Parathyroid adenoma (tissue), 2 donors: Measurements from ENCODE around the gene TMEM235.

Source experiments
- H2AFZ ChIP-seq: fragments of 300-600 bp; sonication (generic); one replicate; pipeline ENCODE4 v1.7.0; 2017; ENCODE audit warnings: antibody characterized with exemption, mild to moderate bottlenecking
- H3K27ac ChIP-seq: fragments of 300-600 bp; sonication (generic); one replicate; pipeline ENCODE4 v1.7.0; 2017
- H3K27me3 ChIP-seq: fragments of 300-600 bp; sonication (generic); one replicate; pipeline ENCODE4 v1.7.0; 2017; ENCODE audit warnings: low read length; ENCODE audit not compliant: control insufficient read depth, insufficient read depth
- H3K36me3 ChIP-seq: fragments of 300-600 bp; sonication (generic); one replicate; pipeline ENCODE4 v1.7.0; 2017; ENCODE audit warnings: low read length; ENCODE audit not compliant: control insufficient read depth, insufficient read depth
- H3K4me1 ChIP-seq: fragments of 300-600 bp; sonication (generic); one replicate; pipeline ENCODE4 v1.7.0; 2017; ENCODE audit warnings: control low read depth
- H3K4me2 ChIP-seq: fragments of 300-600 bp; sonication (generic); one replicate; pipeline ENCODE4 v1.7.0; 2017; ENCODE audit warnings: low read length
- H3K4me3 ChIP-seq: fragments of 300-600 bp; sonication (generic); one replicate; pipeline ENCODE4 v1.7.0; 2017; ENCODE audit warnings: low read depth, low read length
- H3K79me2 ChIP-seq: fragments of 300-600 bp; sonication (generic); one replicate; pipeline ENCODE4 v1.7.0; 2017; ENCODE audit warnings: control low read depth
- H3K9ac ChIP-seq: fragments of 300-600 bp; sonication (generic); one replicate; pipeline ENCODE4 v1.7.0; 2017; ENCODE audit warnings: mild to moderate bottlenecking
- H3K9me3 ChIP-seq: fragments of 300-600 bp; sonication (generic); one replicate; pipeline ENCODE4 v1.7.0; 2017; ENCODE audit warnings: low read length; ENCODE audit not compliant: control insufficient read depth
- CTCF ChIP-seq: fragments of 300-600 bp; sonication (generic); IDR thresholded peaks from one replicate; pipeline ENCODE4 v1.7.0; 2017; ENCODE audit warnings: antibody characterized with exemption, mild to moderate bottlenecking
- donor health status: primary hyperparathyroidism.

The TMEM235 gene

GRCh38 chr17:78230996-78231935, at the start of gene TMEM235:
Gene TMEM235 (plus strand): TSS chr17:78231631. CDS start chr17:78232024, 393 bp downstream.
- no peaks in the 10 kb centered on the region for H3K4me1 ChIP-seq
- no peak within 1 kb of the TSS for H3K27ac ChIP-seq

GRCh38 chr17:78182504-78182903, 48.9 kb upstream of the TMEM235 start:
- H3K79me2 ChIP-seq, result peaks cover 3% of the 10 kb centered on the region
- no peaks in the 10 kb centered on the region for H3K4me1 ChIP-seq
- H3K4me2 ChIP-seq, result no peak overlapping the region
- no peak for TF ChIP-seq CTCF
- H3K4me3 ChIP-seq, result no peak overlapping the region
- no peak overlapping the region for H2AFZ ChIP-seq
- no peak overlapping the region for H3K9ac ChIP-seq
- H3K9me3 ChIP-seq, result no peaks in the 10 kb centered on the region
- H3K27ac ChIP-seq, result no peak overlapping the region
- no peaks in the 10 kb centered on the region for H3K27me3 ChIP-seq
- no peaks in the 10 kb centered on the region for H3K36me3 ChIP-seq

More at GRCh38 chr17:78230996-78231935, at the start of gene TMEM235:
- Histone ChIP-seq H3K4me2 (no peak within 1 kb of the TSS), H3K27me3 (peaks cover 7% of the 10 kb centered on the region), H3K9ac (no peak within 1 kb of the TSS), H3K36me3 (no peaks in the 10 kb centered on the region), H3K79me2 (no peaks in the 10 kb centered on the region), H3K4me3 (no peak within 1 kb of the TSS), H2AFZ (no peak within 1 kb of the TSS), H3K9me3 (no peaks in the 10 kb centered on the region)
- no peak for TF ChIP-seq CTCF

GRCh38 chr17:78183916-78184315, 47.5 kb upstream of the TMEM235 start:
- H3K9me3 ChIP-seq, result no peaks in the 10 kb centered on the region
- no peak overlapping the region for H2AFZ ChIP-seq
- no peak overlapping the region for H3K4me3 ChIP-seq
- H3K4me1 ChIP-seq, result no peaks in the 10 kb centered on the region
- peaks cover 3% of the 10 kb centered on the region for H3K79me2 ChIP-seq
- no peaks in the 10 kb centered on the region for H3K36me3 ChIP-seq
- no peak for TF ChIP-seq CTCF
- no peak overlapping the region for H3K27ac ChIP-seq
- no peak overlapping the region for H3K4me2 ChIP-seq
- no peak overlapping the region for H3K9ac ChIP-seq
- H3K27me3 ChIP-seq, result no peaks in the 10 kb centered on the region

- Histone ChIP-seq H3K9ac (no peak overlapping the region), H3K79me2 (peaks cover 3% of the 10 kb centered on the region), H3K4me1 (no peaks in the 10 kb centered on the region), H3K27ac (no peak overlapping the region), H2AFZ (no peak overlapping the region), H3K27me3 (no peaks in the 10 kb centered on the region), H3K36me3 (no peaks in the 10 kb centered on the region), H3K4me2 (no peak overlapping the region), H3K4me3 (no peak overlapping the region), H3K9me3 (no peaks in the 10 kb centered on the region)
- no peak for TF ChIP-seq CTCF
These were observed 47.1 kb upstream of the TMEM235 start for GRCh38 chr17:78184351-78184750.
